D341Med (cell line): ENCODE results near the gene PKIB.
"Not testable (repeated sequence)": the region's sequence is repeated elsewhere in the genome, so short reads cannot be mapped to it uniquely, and the experiment has no call there.

Experiments used
- DNase-seq: peaks from one replicate; pipeline ENCODE4 v3.0.0; 2012; ENCODE audit warnings: low spot score

Gene PKIB

GRCh38 chr6:122746688-122747087, 136.5 kb downstream of the PKIB start:
- DNase-seq: no peak

GRCh38 chr6:122747573-122747972, 137.4 kb downstream of the PKIB start:
- DNase-seq: no peak

- DNase-seq: not testable (repeated sequence)
Measured at GRCh38 chr6:122748945-122749344, 138.7 kb downstream of the PKIB start.

GRCh38 chr6:122749451-122750050, 139.3 kb downstream of the PKIB start:
- no peak for DNase-seq

GRCh38 chr6:122751326-122751725, 141.1 kb downstream of the PKIB start:
- no peak for DNase-seq

- DNase-seq: no peak
Measured at GRCh38 chr6:122752459-122752858, 142.3 kb downstream of the PKIB start.

- DNase-seq: no peak
Measured at GRCh38 chr6:122753000-122753687, 142.9 kb downstream of the PKIB start.

GRCh38 chr6:122753688-122754056, 143.5 kb downstream of the PKIB start:
- no peak for DNase-seq

GRCh38 chr6:122754191-122754731, 144.1 kb downstream of the PKIB start:
- DNase-seq: no peak

GRCh38 chr6:122755901-122756300, 145.7 kb downstream of the PKIB start:
- DNase-seq: no peak

- DNase-seq: no peak
Measured at GRCh38 chr6:122758927-122759334, 148.7 kb downstream of the PKIB start.

- DNase-seq: no peak
Measured at GRCh38 chr6:122760330-122760729, 150.1 kb downstream of the PKIB start.

- DNase-seq: no peak
Measured at GRCh38 chr6:122766256-122766655, 156.1 kb downstream of the PKIB start.

- peak; percentile 31 for DNase-seq
Measured at GRCh38 chr6:122770835-122771601, 160.8 kb downstream of the PKIB start.

GRCh38 chr6:122772724-122773415, 162.7 kb downstream of the PKIB start:
- DNase-seq: no peak
